Endothelial cell of umbilical vein (primary cell): ENCODE results near the gene ATR. TPM values are rescaled to one million over a fixed set of nuclear protein-coding genes. Genes with fewer than 3 reads are reported as not detected.

ENCODE experiments used
- BruUV-seq: library from RNA; stranded (reverse); fragments of 400-500 nt; replicated peaks from 2 replicates; lab custom pipeline; 2021; lab: Mats Ljungman, UMichigan
- CTCF ChIA-PET: fragments of 300-600, 350-600 bp; sonication (Branson Sonifier 250); formaldehyde crosslinking; loops from one replicate; lab custom pipeline; 2021; ENCODE audit warnings: antibody characterized with exemption, inconsistent platforms; lab: Charles Lee
- POLR2A ChIA-PET: fragments of 300-600, 350-600 bp; sonication (Branson Sonifier 250); formaldehyde crosslinking; loops from one replicate; lab custom pipeline; 2021; ENCODE audit warnings: antibody characterized with exemption, inconsistent platforms; lab: Charles Lee
- DNase-seq: peaks from one replicate; pipeline ENCODE4 v3.0.0-alpha.2; 2011; ENCODE audit warnings: low read depth, low spot score
- FAIRE-seq: peaks from 2 replicates; lab custom pipeline; 2011; peaks lifted over from hg19 to GRCh38; lab: Jason Lieb, UNC
- H2AFZ ChIP-seq: 2 replicates; pipeline ENCODE4 v1.6.0; 2012; ENCODE audit warnings: low read depth, low read length, control low read depth, inconsistent platforms
- H3K27ac ChIP-seq: 2 replicates; pipeline ENCODE4 v1.5.1; 2011; ENCODE audit warnings: low read depth, mild to moderate bottlenecking, control low read depth, low read length, moderate library complexity; ENCODE audit not compliant: insufficient read depth
- H3K27me3 ChIP-seq, 2 experiments: 2 replicates each; pipeline versions ENCODE4 v1.6.0 to v1.6.1; 2011; ENCODE audit warnings: low read length in 2 of 2, mixed read lengths in 1 of 2; ENCODE audit not compliant: control insufficient read depth in 2 of 2, insufficient read depth in 2 of 2
- H3K36me3 ChIP-seq, 2 experiments: 2 replicates in 1 of 2; 3 replicates in 1 of 2; pipeline ENCODE4 v1.5.1; 2011; ENCODE audit warnings: low read length in 2 of 2, mild to moderate bottlenecking in 1 of 2, moderate library complexity in 1 of 2; ENCODE audit not compliant: control insufficient read depth in 2 of 2, insufficient read depth in 2 of 2; ENCODE audit errors: extremely low read depth in 1 of 2
- H3K4me1 ChIP-seq: 3 replicates; pipeline ENCODE4 v1.5.1; 2011; ENCODE audit warnings: mild to moderate bottlenecking, low read length; ENCODE audit not compliant: control insufficient read depth, insufficient read depth; ENCODE audit errors: extremely low read depth
- H3K4me2 ChIP-seq: 2 replicates; pipeline ENCODE4 v1.6.1; 2011; ENCODE audit warnings: low read length, control low read depth, mixed read lengths; ENCODE audit not compliant: insufficient read depth
- H3K4me3 ChIP-seq, 3 experiments: fragments of 200-600 bp in 1 of 3; sonication (generic), shearing (Covaris generic) in 1 of 3; replicated peaks in 1 of 3; 2 replicates each; pipeline ENCODE4 v1.5.1; 2011 to 2016; ENCODE audit warnings: control low read depth in 3 of 3, low read length in 3 of 3, mild to moderate bottlenecking in 2 of 3, inconsistent platforms in 1 of 3, low read depth in 1 of 3, moderate library complexity in 1 of 3; ENCODE audit not compliant: insufficient read depth in 1 of 3
- H3K79me2 ChIP-seq: 2 replicates; pipeline ENCODE4 v1.6.0; 2012; ENCODE audit warnings: low read length, inconsistent platforms; ENCODE audit not compliant: control insufficient read depth, insufficient read depth
- H3K9ac ChIP-seq: replicated peaks from 2 replicates; pipeline ENCODE3; 2011; ENCODE audit warnings: low read length, control low read depth; ENCODE audit not compliant: insufficient read depth; ENCODE audit errors: extremely low read depth
- H3K9me1 ChIP-seq: replicated peaks from 3 replicates; pipeline ENCODE4 v1.6.0; 2011; ENCODE audit warnings: mild to moderate bottlenecking, low read length; ENCODE audit not compliant: control insufficient read depth, insufficient read depth; ENCODE audit errors: extremely low read depth
- H3K9me3 ChIP-seq: replicated peaks from 2 replicates; pipeline ENCODE4 v1.5.1; 2012; ENCODE audit warnings: low read length, inconsistent platforms; ENCODE audit not compliant: control insufficient read depth, insufficient read depth
- H4K20me1 ChIP-seq: replicated peaks from 2 replicates; pipeline ENCODE3; 2011; ENCODE audit warnings: mild to moderate bottlenecking, low read length; ENCODE audit not compliant: control insufficient read depth, insufficient read depth; ENCODE audit errors: extremely low read depth
- EZH2 ChIP-seq: IDR thresholded peaks from 2 replicates; pipeline ENCODE4 v1.6.1; 2012; ENCODE audit warnings: borderline replicate concordance, low read depth, mild to moderate bottlenecking, moderate library complexity, low read length, inconsistent platforms; ENCODE audit not compliant: severe bottlenecking
- FOS ChIP-seq: IDR thresholded peaks from 2 replicates; pipeline ENCODE4 v1.6.1; 2011; ENCODE audit warnings: mild to moderate bottlenecking, low read length, moderate library complexity, borderline replicate concordance; ENCODE audit not compliant: insufficient read depth
- GATA2 ChIP-seq: IDR thresholded peaks from 2 replicates; pipeline ENCODE4 v1.7.0; 2011; ENCODE audit warnings: low read depth, mild to moderate bottlenecking, moderate library complexity, mixed read lengths, low read length; ENCODE audit not compliant: insufficient read length, insufficient read depth
- JUN ChIP-seq: IDR thresholded peaks from 2 replicates; pipeline ENCODE4 v1.6.1; 2011; ENCODE audit warnings: borderline replicate concordance, low read depth; ENCODE audit not compliant: insufficient read length, insufficient read depth
- MAX ChIP-seq: IDR thresholded peaks from 2 replicates; pipeline ENCODE4 v1.6.1; 2011; ENCODE audit not compliant: insufficient read depth, insufficient read length
- MYC ChIP-seq: IDR thresholded peaks from one replicate; pipeline ENCODE4 v1.6.1; 2011; ENCODE audit warnings: mild to moderate bottlenecking, low read depth, low read length
- POLR2A ChIP-seq: IDR thresholded peaks from 2 replicates; pipeline ENCODE4 v1.6.1; 2012; ENCODE audit warnings: low read depth, mild to moderate bottlenecking, control low read depth, low read length
- POLR2AphosphoS5 ChIP-seq: IDR thresholded peaks from 2 replicates; pipeline ENCODE4 v1.6.1; 2012; ENCODE audit warnings: low read depth, mild to moderate bottlenecking, control low read depth, low read length, moderate library complexity; ENCODE audit not compliant: insufficient read depth
- dilution Hi-C: fragments of 300-500 bp; cut with MboI; formaldehyde crosslinking; loops from one replicate; pipeline ENCODE4 v1.15.0; 2019; ENCODE audit warnings: low sequenced_read_pairs; ENCODE audit not compliant: extremely low pct_ligation_motif_present
- intact Hi-C: fragments of 100-400 bp; cut with micrococcal nuclease; formaldehyde crosslinking; loops from one replicate; pipeline ENCODE4 v1.10.0; 2022
- polyA plus RNA-seq, 4 experiments: library from polyadenylated mRNA; depleted of rRNA in 3 of 4; stranded (reverse) in 3 of 4; unstranded in 1 of 4; fragments of >200 nt; gene quantifications; 2 replicates each; pipeline versions ENCODE4 v1.2.1 to v1.2.3, GENCODE V29; 2011 to 2012; ENCODE audit warnings: missing spikeins in 1 of 4
- total RNA-seq: library from RNA; stranded (reverse); gene quantifications from 2 replicates; pipeline ENCODE4 v1.2.3, GENCODE V29; 2021
- TF ChIP-seq, protein P1 (sequence below), 2 donors: IDR thresholded peaks; 1 replicate in 1 of 2; 2 replicates in 1 of 2; pipeline ENCODE4 v1.5.1; 2011; ENCODE audit warnings: low read length in 2 of 2, mild to moderate bottlenecking in 2 of 2, moderate library complexity in 2 of 2, control low read depth in 1 of 2, inconsistent platforms in 1 of 2, low read depth in 1 of 2; ENCODE audit not compliant: insufficient read depth in 1 of 2; ENCODE audit errors: extremely low read depth in 1 of 2

ATR gene
- total and polyA plus RNA-seq, 2 donors (not counting 3 experiments of a cell fraction or from before 2014, with no cell fraction given), result 6.3 to 23.6 TPM

- Histone ChIP-seq H2AFZ (no peak overlapping the region), H3K4me2 (no peak overlapping the region), H3K9me1 (no peaks in the 10 kb centered on the region), H3K27ac (no peak overlapping the region), H3K9ac (no peak overlapping the region), H4K20me1 (no peaks in the 10 kb centered on the region), H3K4me1 (no peaks in the 10 kb centered on the region), H3K27me3 (no peaks in the 10 kb centered on the region), H3K79me2 (no peaks in the 10 kb centered on the region), H3K36me3 (no peaks in the 10 kb centered on the region), H3K9me3 (no peaks in the 10 kb centered on the region), H3K4me3 (no peak overlapping the region)
- intact Hi-C loops, result no loop called here
- no peak for DNase-seq
- no TSS peak for BruUV-seq
- no peak for FAIRE-seq
- CTCF ChIA-PET, result no interaction called here
- TF ChIP-seq MAX (no peak), EZH2 (no peak), MYC (no peak), GATA2 (no peak), JUN (no peak), POLR2A (no peak), POLR2AphosphoS5 (no peak), FOS (no peak)
- TF ChIP-seq, protein P1, sequence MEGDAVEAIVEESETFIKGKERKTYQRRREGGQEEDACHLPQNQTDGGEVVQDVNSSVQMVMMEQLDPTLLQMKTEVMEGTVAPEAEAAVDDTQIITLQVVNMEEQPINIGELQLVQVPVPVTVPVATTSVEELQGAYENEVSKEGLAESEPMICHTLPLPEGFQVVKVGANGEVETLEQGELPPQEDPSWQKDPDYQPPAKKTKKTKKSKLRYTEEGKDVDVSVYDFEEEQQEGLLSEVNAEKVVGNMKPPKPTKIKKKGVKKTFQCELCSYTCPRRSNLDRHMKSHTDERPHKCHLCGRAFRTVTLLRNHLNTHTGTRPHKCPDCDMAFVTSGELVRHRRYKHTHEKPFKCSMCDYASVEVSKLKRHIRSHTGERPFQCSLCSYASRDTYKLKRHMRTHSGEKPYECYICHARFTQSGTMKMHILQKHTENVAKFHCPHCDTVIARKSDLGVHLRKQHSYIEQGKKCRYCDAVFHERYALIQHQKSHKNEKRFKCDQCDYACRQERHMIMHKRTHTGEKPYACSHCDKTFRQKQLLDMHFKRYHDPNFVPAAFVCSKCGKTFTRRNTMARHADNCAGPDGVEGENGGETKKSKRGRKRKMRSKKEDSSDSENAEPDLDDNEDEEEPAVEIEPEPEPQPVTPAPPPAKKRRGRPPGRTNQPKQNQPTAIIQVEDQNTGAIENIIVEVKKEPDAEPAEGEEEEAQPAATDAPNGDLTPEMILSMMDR (IDR thresholded peaks at IDR 0.05; ENCODE audit: extremely low read depth in 1 of 2, insufficient read depth in 1 of 2, low read depth in 1 of 2, low read length in 2 of 2), result no peak
- dilution Hi-C loops, result no loop called here
- POLR2A ChIA-PET, result no interaction called here
Observed at GRCh38 chr3:142424754-142425153, 153.8 kb downstream of the ATR start.
